Amygdala (tissue), 56 donors: ENCODE measurements around the gene DAZ3.
"Not testable (repeated sequence)": the region's sequence is repeated elsewhere in the genome, so short reads cannot be mapped to it uniquely, and the experiment has no call there.

Experiments used
- DNase-seq, 56 donors: peaks; one replicate each; lab custom pipeline; 2025; lab: John Stamatoyannopoulos, UW

Gene DAZ3, protein sequence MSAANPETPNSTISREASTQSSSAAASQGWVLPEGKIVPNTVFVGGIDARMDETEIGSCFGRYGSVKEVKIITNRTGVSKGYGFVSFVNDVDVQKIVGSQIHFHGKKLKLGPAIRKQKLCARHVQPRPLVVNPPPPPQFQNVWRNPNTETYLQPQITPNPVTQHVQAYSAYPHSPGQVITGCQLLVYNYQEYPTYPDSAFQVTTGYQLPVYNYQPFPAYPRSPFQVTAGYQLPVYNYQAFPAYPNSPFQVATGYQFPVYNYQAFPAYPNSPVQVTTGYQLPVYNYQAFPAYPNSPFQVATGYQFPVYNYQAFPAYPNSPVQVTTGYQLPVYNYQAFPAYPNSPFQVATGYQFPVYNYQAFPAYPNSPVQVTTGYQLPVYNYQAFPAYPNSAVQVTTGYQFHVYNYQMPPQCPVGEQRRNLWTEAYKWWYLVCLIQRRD

DNA sequence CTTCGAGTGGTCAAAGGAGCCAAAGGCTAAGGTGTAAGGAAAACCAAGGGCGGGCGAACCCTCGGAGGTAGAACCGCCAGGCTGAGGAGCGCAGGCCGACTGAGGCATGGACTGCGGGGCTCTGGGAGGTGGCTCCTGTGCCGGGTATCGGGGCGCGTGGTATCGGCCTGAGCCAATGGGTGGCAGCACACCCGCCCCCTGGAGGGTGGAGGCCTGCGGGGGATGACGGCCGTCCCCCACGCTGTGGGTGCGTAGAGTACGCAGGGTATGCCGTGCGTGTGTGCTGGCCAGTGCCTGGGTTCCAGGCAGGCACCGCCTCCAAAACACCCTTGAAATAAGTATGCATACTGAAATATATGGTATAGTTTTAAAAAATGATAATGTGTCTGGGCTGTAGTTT lies at the start of gene DAZ3:
Gene DAZ3 (minus strand): TSS at position 101 of the 400 bp plus-strand sequence. CDS start 208 bp downstream, outside the sequence.
- not testable (repeated sequence) for DNase-seq

DNA sequence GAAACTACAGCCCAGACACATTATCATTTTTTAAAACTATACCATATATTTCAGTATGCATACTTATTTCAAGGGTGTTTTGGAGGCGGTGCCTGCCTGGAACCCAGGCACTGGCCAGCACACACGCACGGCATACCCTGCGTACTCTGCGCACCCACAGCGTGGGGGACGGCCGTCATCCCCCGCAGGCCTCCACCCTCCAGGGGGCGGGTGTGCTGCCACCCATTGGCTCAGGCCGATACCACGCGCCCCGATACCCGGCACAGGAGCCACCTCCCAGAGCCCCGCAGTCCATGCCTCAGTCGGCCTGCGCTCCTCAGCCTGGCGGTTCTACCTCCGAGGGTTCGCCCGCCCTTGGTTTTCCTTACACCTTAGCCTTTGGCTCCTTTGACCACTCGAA lies 20.4 kb upstream of the DAZ3 start, which contains the start of gene DAZ4:
Gene DAZ4 (plus strand): TSS at position 301 of the 400 bp plus-strand sequence. CDS start 208 bp downstream, outside the sequence.
- DNase-seq, result not testable (repeated sequence)

DNA sequence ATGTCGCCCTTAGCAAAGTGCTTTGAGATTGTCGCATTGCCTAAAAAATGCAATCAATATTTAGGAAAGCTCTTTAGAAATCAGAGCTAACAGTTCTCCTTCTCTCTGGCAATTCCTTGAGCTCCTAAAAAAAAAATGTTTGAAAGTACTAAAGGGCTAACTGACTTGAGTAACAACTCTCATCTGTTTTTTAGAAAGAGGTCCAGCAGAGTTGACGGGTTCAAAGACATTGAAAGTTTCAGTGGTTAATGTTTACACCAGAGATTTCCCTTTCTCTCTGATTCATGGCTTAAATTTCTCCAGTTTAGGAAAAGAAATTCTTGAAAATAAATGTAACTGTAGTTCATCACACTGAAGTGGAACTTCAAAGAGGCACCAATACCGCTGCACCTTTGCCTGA lies 11.9 kb upstream of the DAZ3 start:
- not testable (repeated sequence) for DNase-seq

DNA sequence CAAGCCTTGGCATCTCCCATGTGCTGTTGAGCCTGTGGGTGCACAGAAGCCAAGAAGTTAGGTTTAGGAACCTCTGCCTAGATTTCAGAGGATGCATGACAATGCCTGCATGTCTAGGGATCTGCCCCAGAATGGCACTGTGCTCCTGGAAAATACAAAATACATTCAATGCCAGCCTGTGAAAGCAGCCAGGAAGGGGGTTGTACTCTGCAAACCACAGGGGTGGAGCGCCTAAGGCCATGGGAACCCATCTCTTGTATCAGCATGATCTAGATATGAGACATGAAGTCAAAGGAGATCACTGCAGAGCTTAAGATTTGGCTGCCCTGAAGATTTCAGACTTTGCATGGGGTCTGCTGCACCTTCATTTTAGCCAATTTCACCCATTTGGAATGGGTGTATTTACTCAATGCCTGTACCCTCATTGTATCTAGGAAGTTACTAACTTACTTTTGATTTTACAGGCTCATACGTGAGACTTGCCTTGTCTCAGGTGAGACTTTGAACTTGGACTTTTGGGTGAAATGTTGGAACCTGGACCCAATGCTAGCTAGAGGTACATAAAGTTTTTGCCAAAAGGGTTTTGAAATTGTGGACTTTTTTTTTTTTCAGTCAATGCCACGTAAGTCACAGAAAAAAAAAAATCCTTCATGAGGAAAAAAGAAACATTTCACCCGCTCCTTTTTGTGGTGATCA lies 11.1 kb upstream of the DAZ3 start:
- not testable (repeated sequence) for DNase-seq

DNA sequence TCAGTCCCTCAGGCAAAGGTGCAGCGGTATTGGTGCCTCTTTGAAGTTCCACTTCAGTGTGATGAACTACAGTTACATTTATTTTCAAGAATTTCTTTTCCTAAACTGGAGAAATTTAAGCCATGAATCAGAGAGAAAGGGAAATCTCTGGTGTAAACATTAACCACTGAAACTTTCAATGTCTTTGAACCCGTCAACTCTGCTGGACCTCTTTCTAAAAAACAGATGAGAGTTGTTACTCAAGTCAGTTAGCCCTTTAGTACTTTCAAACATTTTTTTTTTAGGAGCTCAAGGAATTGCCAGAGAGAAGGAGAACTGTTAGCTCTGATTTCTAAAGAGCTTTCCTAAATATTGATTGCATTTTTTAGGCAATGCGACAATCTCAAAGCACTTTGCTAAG lies 8.6 kb upstream of the DAZ3 start:
- not testable (repeated sequence) for DNase-seq
